ENCODE measurements around the gene KMT2E. TPM values are rescaled to one million over a fixed set of nuclear protein-coding genes. Genes with fewer than 3 reads are reported as not detected.
A peak's percentile ranks its signal among the peaks of the same experiment; 100 is the strongest.

Gene KMT2E
- total and polyA plus RNA-seq, 2 donors (not counting 3 experiments of a cell fraction or from before 2014, with no cell fraction given), result 19.0 to 74.8 TPM

DNA sequence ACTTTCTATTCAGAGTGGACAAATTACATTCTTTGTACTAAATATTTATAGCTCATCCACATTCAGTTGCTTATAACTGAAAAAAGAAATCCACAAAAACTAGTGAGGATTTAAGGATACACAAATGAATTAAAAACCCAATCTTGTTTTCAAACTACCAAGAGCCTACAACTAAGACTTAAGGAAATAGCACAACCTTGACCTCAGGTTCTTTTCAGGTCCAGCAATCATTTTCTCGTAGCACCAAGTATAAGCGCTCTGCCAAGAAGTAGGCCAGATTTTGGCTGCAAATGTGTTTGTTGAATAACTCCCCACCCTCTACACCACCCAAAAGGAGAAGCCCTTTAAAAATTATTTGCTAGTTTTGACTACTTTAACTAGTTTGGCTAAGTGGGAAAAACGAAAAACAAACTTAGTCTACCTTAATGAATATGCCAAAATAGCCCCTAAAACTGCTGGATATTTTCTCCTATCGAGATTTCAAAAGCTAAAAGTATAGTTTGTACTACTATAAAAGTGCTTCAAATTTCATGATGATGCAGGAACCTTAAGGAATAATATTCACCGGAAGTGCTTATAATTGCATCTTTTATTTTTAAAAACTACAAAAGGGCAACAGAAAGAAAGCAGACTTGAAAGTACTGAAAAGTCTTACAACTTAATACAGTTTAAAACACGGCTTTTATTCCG lies 2.7 kb upstream of the KMT2E start:
- Histone ChIP-seq H3K27ac (ENCODE audit: insufficient read depth, low read depth, low read length) (peak overlapping the region; percentile 98), H2AFZ (ENCODE audit: low read depth, low read length) (no peak overlapping the region), H3K4me2 (ENCODE audit: insufficient read depth, low read length) (peak overlapping the region; percentile 100), H4K20me1 (replicated peaks; ENCODE audit: control insufficient read depth, extremely low read depth, insufficient read depth, low read length) (peaks cover 3% of the 10 kb centered on the region), H3K9me1 (replicated peaks; ENCODE audit: control insufficient read depth, extremely low read depth, insufficient read depth, low read length) (no peaks in the 10 kb centered on the region), H3K27me3 (ENCODE audit: control insufficient read depth in 2 of 2, insufficient read depth in 2 of 2, low read length in 2 of 2) (no peaks in the 10 kb centered on the region), H3K79me2 (ENCODE audit: control insufficient read depth, insufficient read depth, low read length) (peaks cover 84% of the 10 kb centered on the region), H3K9ac (replicated peaks; ENCODE audit: extremely low read depth, insufficient read depth, low read length) (peak overlapping the region; percentile 99), H3K36me3 (ENCODE audit: control insufficient read depth in 2 of 2, extremely low read depth in 1 of 2, insufficient read depth in 2 of 2, low read length in 2 of 2) (no peaks in the 10 kb centered on the region), H3K4me1 (ENCODE audit: control insufficient read depth, extremely low read depth, insufficient read depth, low read length) (peaks cover 29% of the 10 kb centered on the region), H3K4me3 (replicated peaks in 1 of 3; ENCODE audit: insufficient read depth in 1 of 3, low read depth in 1 of 3, low read length in 3 of 3) (peak overlapping the region; percentile 93 to 99 (median 98)), H3K9me3 (replicated peaks; ENCODE audit: control insufficient read depth, insufficient read depth, low read length) (no peaks in the 10 kb centered on the region)
- CTCF ChIA-PET, result interaction anchor here (1.0 to 6.8 kb wide), 5 partner anchors 29 to 128 kb away, joined by 3 to 97 read pairs (median 3); no protein-coding TSS in a partner anchor
- intact Hi-C loops (cut with micrococcal nuclease), result loop anchor here (5.0 kb wide), 1 partner anchor 476 kb away; no protein-coding TSS in a partner anchor
- peak; percentile 58 for DNase-seq (ENCODE audit: low read depth, low spot score)
- POLR2A ChIA-PET, result interaction anchor here (0.6 to 5.2 kb wide), 8 partner anchors 10 to 873 kb away, joined by 3 to 35 read pairs (median 4); no protein-coding TSS in a partner anchor
- TF ChIP-seq FOS (IDR thresholded peaks at IDR 0.05; ENCODE audit: borderline replicate concordance, insufficient read depth, low read length) (no peak), GATA2 (IDR thresholded peaks at IDR 0.05; ENCODE audit: insufficient read depth, insufficient read length, low read depth, low read length) (no peak), EZH2 (IDR thresholded peaks at IDR 0.05; ENCODE audit: borderline replicate concordance, low read depth, low read length, severe bottlenecking) (no peak), POLR2A (IDR thresholded peaks at IDR 0.05; ENCODE audit: low read depth, low read length) (no peak), MYC (IDR thresholded peaks at IDR 0.05; ENCODE audit: low read depth, low read length) (no peak), JUN (IDR thresholded peaks at IDR 0.05; ENCODE audit: borderline replicate concordance, insufficient read depth, insufficient read length, low read depth) (no peak), POLR2AphosphoS5 (IDR thresholded peaks at IDR 0.05; ENCODE audit: insufficient read depth, low read depth, low read length) (no peak)
- TF ChIP-seq, protein P1, sequence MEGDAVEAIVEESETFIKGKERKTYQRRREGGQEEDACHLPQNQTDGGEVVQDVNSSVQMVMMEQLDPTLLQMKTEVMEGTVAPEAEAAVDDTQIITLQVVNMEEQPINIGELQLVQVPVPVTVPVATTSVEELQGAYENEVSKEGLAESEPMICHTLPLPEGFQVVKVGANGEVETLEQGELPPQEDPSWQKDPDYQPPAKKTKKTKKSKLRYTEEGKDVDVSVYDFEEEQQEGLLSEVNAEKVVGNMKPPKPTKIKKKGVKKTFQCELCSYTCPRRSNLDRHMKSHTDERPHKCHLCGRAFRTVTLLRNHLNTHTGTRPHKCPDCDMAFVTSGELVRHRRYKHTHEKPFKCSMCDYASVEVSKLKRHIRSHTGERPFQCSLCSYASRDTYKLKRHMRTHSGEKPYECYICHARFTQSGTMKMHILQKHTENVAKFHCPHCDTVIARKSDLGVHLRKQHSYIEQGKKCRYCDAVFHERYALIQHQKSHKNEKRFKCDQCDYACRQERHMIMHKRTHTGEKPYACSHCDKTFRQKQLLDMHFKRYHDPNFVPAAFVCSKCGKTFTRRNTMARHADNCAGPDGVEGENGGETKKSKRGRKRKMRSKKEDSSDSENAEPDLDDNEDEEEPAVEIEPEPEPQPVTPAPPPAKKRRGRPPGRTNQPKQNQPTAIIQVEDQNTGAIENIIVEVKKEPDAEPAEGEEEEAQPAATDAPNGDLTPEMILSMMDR (IDR thresholded peaks at IDR 0.05; ENCODE audit: extremely low read depth in 1 of 2, insufficient read depth in 1 of 2, low read depth in 1 of 2, low read length in 2 of 2), result no peak
- TF ChIP-seq, protein P2, sequence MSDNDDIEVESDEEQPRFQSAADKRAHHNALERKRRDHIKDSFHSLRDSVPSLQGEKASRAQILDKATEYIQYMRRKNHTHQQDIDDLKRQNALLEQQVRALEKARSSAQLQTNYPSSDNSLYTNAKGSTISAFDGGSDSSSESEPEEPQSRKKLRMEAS (IDR thresholded peaks at IDR 0.05; ENCODE audit: insufficient read depth, insufficient read length), result no peak
- FAIRE-seq, result peak; percentile 46
- BruUV-seq (replicated peaks), result no TSS peak
- dilution Hi-C loops (cut with MboI; ENCODE audit: extremely low pct_ligation_motif_present, low sequenced_read_pairs), result no loop called here

Measured in endothelial cell of umbilical vein (primary cell).